HEK293 (cell line): Measurements from ENCODE around the gene BPIFA2.

ENCODE experiments used
- CTCF ChIP-seq: fragments of 450-650 bp; formaldehyde crosslinking; IDR thresholded peaks from 2 replicates; pipeline ENCODE4 v1.5.1; 2016; ENCODE audit warnings: missing biosample characterization, missing genetic modification characterization
- HOXD13 ChIP-seq: sonication (generic); formaldehyde crosslinking; IDR thresholded peaks from 2 replicates; pipeline ENCODE4 v1.8.0; 2022; ENCODE audit warnings: missing genetic modification reagents, borderline replicate concordance
- INSM2 ChIP-seq: fragments of 450-650 bp; formaldehyde crosslinking; IDR thresholded peaks from 2 replicates; pipeline ENCODE4 v1.5.1; 2016; ENCODE audit warnings: missing biosample characterization, missing genetic modification characterization
- OVOL3 ChIP-seq: fragments of 450-650 bp; formaldehyde crosslinking; IDR thresholded peaks from 2 replicates; pipeline ENCODE4 v1.5.1; 2016; ENCODE audit warnings: missing biosample characterization, missing genetic modification characterization
- PRDM10 ChIP-seq: fragments of 450-650 bp; formaldehyde crosslinking; IDR thresholded peaks from 2 replicates; pipeline ENCODE4 v1.5.1; 2016; ENCODE audit warnings: missing biosample characterization, missing genetic modification characterization
- ZNF2 ChIP-seq: fragments of 450-650 bp; formaldehyde crosslinking; IDR thresholded peaks from 2 replicates; pipeline ENCODE4 v1.5.1; 2016; ENCODE audit warnings: missing biosample characterization, missing genetic modification characterization
- ZNF211 ChIP-seq: fragments of 450-650 bp; formaldehyde crosslinking; IDR thresholded peaks from 2 replicates; pipeline ENCODE4 v1.5.1; 2016; ENCODE audit warnings: low read depth, missing biosample characterization, missing genetic modification characterization
- ZNF274 ChIP-seq, 2 experiments: fragments of 200-500 bp in 1 of 2; fragments of 450-650 bp in 1 of 2; sonication (Bioruptor generic) in 1 of 2; formaldehyde crosslinking in 1 of 2; IDR thresholded peaks; 2 replicates each; pipeline versions ENCODE4 v1.5.1 to v1.6.1; 2014 to 2016; ENCODE audit warnings: borderline replicate concordance in 1 of 2, inconsistent platforms in 1 of 2, low read length in 1 of 2, missing biosample characterization in 1 of 2, missing genetic modification characterization in 1 of 2
- ZNF280D ChIP-seq: fragments of 450-650 bp; formaldehyde crosslinking; IDR thresholded peaks from 2 replicates; pipeline ENCODE4 v1.5.1; 2016; ENCODE audit warnings: missing biosample characterization, missing genetic modification characterization
- ZNF292 ChIP-seq: fragments of 450-650 bp; formaldehyde crosslinking; IDR thresholded peaks from 2 replicates; pipeline ENCODE4 v1.5.1; 2016; ENCODE audit warnings: low read depth, missing biosample characterization, missing genetic modification characterization, borderline replicate concordance
- ZNF423 ChIP-seq: fragments of 450-650 bp; formaldehyde crosslinking; IDR thresholded peaks from 2 replicates; pipeline ENCODE4 v1.5.1; 2016; ENCODE audit warnings: missing biosample characterization, missing genetic modification characterization
- ZNF449 ChIP-seq: fragments of 450-650 bp; formaldehyde crosslinking; IDR thresholded peaks from 2 replicates; pipeline ENCODE4 v1.5.1; 2017; ENCODE audit warnings: missing biosample characterization, mild to moderate bottlenecking, missing genetic modification characterization, moderate library complexity
- ZNF555 ChIP-seq: fragments of 450-650 bp; formaldehyde crosslinking; conservative IDR thresholded peaks from 2 replicates; pipeline ENCODE4 v1.5.1; 2017; ENCODE audit warnings: missing biosample characterization, mild to moderate bottlenecking, missing genetic modification characterization, inconsistent platforms
- ZNF701 ChIP-seq: fragments of 450-650 bp; formaldehyde crosslinking; IDR thresholded peaks from 2 replicates; pipeline ENCODE4 v1.5.1; 2016; ENCODE audit warnings: missing biosample characterization, missing genetic modification characterization

DNA sequence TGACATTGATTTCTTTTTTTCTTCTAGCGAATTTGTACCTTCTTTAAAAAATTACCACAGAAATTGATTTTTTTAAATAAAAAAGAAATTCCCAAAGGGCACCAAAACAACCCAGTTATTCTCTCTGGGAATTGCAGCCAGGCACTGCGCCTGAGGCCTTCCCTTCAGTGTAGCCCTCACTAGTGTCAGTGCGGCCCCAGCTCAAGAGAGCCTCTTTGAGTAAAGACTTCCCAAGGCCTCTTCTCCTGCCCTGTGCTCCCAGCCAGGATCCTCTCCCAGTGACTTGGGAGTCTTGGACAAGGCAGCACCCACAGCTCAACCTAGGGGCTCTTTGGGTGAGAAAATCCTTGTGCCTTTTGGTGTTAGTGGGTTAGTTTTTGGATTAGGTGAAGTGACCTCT, 47.0 kb upstream of the BPIFA2 start:
- TF ChIP-seq ZNF274 (IDR thresholded peaks at IDR 0.05; ENCODE audit: low read length) (no peak), ZNF274 (tag by site-specific recombination; IDR thresholded peaks at IDR 0.05; ENCODE audit: borderline replicate concordance) (no peak), OVOL3 (no peak), INSM2 (no peak), ZNF292 (tag by site-specific recombination) (no peak), ZNF449 (no peak), ZNF211 (tag by site-specific recombination) (no peak), ZNF2 (tag by site-specific recombination) (no peak), CTCF (tag by site-specific recombination) (no peak), ZNF423 (no peak), PRDM10 (tag by site-specific recombination) (no peak), ZNF280D (tag by site-specific recombination) (no peak), HOXD13 (CRISPR knock-in tag) (no peak), ZNF701 (no peak), ZNF555 (no peak)
